GDM1 (cell line): ENCODE data around the gene TLR2.

Source experiments
- DNase-seq: peaks from one replicate; lab custom pipeline; 2025; lab: John Stamatoyannopoulos, UW

TLR2 gene

DNA sequence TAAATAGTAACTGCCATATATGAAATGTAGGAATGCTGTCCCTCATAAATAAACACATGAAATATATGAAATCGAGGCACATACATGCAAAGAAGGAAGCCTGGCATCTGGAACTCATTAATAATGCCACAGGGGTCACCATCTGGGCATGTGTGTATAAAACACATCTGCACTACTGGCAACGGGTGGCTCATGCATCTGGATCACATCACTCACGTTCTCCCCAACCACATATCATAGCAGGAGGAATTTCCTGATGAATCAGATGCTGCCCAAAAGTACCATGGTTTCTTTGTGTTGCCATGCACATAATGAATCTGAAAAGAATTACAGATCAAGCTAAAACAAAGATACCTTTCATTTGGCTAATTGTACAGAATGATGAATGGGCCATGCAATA, 47.2 kb downstream of the TLR2 start:
- no peak for DNase-seq

DNA sequence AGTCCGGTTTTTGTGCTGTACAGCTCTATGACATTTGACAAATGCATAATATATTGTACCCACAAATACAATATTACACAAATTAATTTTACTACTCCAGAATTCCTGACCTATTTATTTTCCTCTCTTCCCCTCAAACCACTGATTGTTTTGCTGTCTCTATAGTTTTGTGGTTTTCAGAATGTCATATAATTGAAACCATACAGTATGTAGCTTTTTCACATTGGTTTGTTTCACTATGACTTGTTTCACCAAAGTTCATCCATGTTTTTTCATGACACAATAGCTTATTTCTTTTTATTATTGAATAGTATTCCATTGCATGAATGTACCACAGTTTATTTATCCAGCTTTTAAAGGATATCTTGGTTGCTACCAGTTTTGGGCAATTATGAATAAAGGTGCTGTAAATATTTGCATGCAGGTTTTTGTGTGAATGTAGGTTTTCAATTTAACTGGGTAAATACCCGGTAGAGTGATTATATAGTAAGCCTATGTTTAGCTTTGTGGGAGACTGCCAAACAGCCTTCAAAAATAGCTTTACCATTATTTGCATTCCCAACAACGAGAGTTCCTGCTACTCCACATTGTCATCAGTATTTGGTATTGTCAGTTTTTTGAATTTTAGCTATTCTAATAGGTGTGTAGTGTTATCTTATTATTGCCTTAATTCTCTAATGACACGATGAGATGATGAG, 49.8 kb downstream of the TLR2 start:
- DNase-seq, result no peak

DNA sequence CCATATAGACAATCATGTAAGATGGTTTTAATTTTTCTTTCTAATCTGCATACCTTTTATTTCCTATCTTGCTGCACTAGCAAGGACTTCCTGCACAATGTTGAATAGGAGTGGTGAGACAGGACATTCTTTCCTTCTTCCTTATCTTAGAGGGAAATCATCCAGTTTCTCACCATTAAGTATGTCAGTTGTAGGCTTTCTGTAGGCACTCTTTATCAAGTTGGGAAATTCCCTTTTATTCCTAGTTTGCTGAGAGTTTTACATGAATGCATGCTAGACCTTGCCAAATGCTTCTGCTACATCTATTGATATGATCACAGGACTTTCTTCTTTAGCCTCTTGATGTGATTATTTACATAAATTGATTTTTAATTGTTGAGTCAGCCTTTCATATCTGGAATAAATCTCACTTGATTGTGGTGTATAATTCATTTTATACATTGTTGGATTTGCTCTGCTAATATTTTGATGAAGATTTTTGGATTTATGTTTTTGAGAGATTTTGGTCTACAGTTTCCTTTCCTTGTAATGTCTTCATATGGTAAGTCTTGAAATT, 51.9 kb downstream of the TLR2 start:
- DNase-seq, result no peak

DNA sequence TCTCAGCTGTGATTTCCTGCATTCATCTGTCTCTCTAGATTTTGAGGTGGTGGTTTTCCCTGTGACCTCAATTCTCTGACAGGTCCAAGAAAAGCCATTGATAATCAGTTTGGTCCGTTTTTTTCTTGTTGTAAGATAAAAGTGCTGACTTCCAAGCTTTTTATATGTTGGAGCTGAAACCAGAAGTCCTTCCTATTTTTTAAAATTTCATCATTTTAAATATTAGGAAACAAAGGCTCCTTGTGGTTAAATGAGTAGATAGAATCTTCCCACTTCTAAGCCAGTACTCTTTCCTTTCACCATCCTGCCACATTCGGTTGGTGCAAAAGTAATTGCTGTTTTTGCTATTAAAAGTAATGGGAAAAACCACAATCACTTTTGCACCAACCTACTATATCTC, 57.5 kb downstream of the TLR2 start:
- DNase-seq, result no peak

DNA sequence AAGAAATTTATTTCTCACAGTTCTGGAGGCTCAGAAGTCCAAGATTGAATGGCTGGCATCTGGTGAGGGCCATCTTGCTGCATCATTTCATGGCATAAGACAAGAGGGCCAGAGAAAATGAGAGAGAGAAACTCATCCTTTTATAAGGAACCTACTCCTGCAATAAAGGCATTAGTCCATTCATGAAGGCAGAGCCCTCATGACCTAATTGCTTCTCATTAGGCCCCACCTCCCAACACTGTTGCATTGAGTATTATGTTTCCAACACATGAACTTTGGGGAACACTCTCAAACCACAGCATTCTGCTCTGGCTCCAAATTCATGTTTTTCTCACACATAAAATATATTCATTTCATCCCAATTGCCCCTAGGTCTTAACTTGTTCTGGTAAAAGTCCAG, 61.6 kb downstream of the TLR2 start:
- DNase-seq, result no peak

DNA sequence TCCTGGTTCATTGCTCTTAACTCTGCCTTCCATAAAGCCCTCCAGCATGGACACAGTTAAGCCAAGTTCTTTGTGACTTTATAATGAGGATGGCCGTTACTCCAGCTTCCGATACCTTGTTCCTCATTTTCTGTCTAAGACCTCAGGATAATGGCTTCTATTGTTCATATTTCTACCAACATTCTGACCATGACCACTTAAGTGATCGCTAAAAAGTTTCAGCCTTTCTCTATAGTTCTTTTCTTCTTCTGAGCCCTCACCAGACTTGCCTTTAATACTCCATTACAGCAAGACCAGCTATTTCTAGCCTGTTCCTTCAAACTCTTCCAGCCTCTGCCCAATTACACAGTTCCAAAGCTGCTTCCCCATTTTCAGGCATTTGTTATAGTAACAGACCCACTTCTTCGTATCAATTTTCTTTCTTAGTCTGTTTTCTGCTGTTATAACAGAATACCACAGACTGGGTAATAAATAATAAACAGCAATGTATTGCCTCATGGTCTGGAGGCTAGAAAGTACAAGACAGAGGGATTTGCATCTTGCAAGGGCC, 63.4 kb downstream of the TLR2 start:
- no peak for DNase-seq

DNA sequence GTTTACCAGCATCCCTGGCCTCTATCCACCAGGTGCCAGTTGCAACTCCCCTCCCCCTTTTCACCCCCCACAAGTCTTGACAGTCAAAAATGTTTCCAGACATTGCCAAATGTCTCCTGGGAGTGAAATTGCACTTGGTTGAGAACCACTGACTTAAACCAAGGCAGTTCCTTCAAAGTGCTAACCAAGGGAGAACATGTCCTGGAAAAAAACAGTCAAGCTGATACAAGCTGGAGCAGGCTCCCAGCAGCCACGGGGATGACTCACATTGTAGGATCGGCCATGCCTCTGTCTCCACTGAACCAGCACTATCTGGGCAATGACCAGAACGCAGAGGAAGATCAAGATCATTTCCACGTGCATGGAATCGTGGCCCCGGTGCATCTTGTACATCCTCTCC, 64.3 kb downstream of the TLR2 start:
- no peak for DNase-seq

DNA sequence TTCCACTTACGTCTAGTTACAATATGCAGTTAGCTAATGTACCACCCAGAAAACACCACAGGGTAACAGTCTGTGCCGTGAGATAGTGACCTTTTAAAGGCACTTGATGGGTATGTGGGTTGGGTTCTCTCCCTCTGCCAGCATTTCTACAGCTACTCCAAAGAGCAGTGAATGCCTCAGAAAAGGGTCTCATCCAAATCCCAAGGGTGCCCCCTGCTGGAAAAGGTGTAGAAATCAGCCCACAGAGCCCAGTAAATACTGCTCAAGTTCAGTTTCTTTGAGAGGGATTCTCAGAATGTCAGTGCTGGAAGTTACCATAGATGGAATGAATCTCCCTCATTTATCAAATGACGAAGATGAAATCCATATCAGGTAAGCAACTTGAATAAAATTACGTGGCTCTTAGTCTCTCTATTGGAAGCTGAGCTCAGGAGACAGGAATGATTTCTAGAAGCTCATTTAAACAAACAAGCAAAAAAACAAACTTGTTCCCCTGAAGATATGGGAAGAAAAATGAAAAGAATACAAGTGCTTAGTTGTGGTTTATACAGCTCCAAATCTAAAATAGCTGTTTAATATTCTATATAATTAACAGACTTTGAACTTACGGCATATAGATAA, 66.2 kb downstream of the TLR2 start:
- DNase-seq, result peak; percentile 38

DNA sequence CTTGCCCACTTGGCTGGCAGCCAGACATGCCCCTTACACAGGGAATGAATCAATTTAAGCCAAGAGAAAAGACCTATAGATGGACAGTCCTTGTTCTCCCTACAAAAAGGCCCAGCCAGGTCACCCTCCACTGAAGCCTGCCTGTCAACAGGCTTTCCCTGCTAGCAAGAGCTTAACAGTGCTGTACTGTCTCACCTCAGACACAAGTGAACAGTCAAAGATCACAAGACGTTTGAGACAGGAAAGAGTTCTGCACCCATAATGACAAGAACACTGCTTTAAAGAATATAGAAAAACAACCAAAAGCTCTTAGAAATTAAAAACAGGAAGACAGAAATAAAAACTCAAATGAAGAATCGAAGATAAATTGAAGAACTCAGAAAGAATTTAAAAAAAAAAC, 71.1 kb downstream of the TLR2 start:
- no peak for DNase-seq
